ENCODE data around the gene TRPV4. TPM values are rescaled to one million over a fixed set of nuclear protein-coding genes. Genes with fewer than 3 reads are reported as not detected.

Gene TRPV4
- total and polyA plus RNA-seq, 2 experiments from 2014 or later: 0.66 to 1.1 TPM

- Histone ChIP-seq H4K20me1 (replicated peaks; ENCODE audit: insufficient read depth) (no peaks in the 10 kb centered on the region), H2AFZ (no peak overlapping the region), H3K9me2 (ENCODE audit: insufficient read depth) (no peaks in the 10 kb centered on the region), H3K4me2 (no peak overlapping the region), H3K36me3 (ENCODE audit: insufficient read depth) (no peaks in the 10 kb centered on the region), H3K4me3 (no peak overlapping the region), H3F3A (replicated peaks; ENCODE audit: low read depth) (no peaks in the 10 kb centered on the region), H3K27me3 (ENCODE audit: insufficient read depth) (no peaks in the 10 kb centered on the region), H3K79me2 (replicated peaks; ENCODE audit: insufficient read depth) (no peaks in the 10 kb centered on the region), H3K27ac (ENCODE audit: low read depth) (no peak overlapping the region), H3K4me1 (ENCODE audit: insufficient read depth) (no peaks in the 10 kb centered on the region)
- no peak overlapping the region for H3K4me3 Mint-ChIP-seq
- peaks cover 5% of the 10 kb centered on the region for H3K4me1 Mint-ChIP-seq
- no peaks in the 10 kb centered on the region; the same call in 2 of the 3 replicates for H3K9me3 Mint-ChIP-seq
- no peak for ATAC-seq
- DNase-seq (ENCODE audit: low spot score): no peak
- no peak overlapping the region for H3K27ac Mint-ChIP-seq
- H3K36me3 Mint-ChIP-seq (ENCODE audit: low read depth): no peaks in the 10 kb centered on the region; the same call in 2 of the 3 replicates
- H3K27me3 Mint-ChIP-seq (ENCODE audit: insufficient read depth, low read depth, poor library complexity): peaks cover 6% of the 10 kb centered on the region
- no peak for TF ChIP-seq CREB1 (CRISPR knock-in tag; IDR thresholded peaks at IDR 0.05; ENCODE audit: low read depth)
- no peak for TF ChIP-seq ZNF114 (CRISPR knock-in tag; IDR thresholded peaks at IDR 0.05)
These were observed 66.9 kb downstream of the TRPV4 start for GRCh38 chr12:109766251-109766778.

GRCh38 chr12:109765446-109765810, 67.8 kb downstream of the TRPV4 start:
- Mint-ChIP-seq H3K27ac (no peak overlapping the region), H3K36me3 (ENCODE audit: low read depth) (no peaks in the 10 kb centered on the region; the same call in 2 of the 3 replicates)
- DNase-seq (ENCODE audit: low spot score): no peak

More at GRCh38 chr12:109765446-109765810, 67.8 kb downstream of the TRPV4 start:
- no peak for ATAC-seq
- Histone ChIP-seq H4K20me1 (replicated peaks; ENCODE audit: insufficient read depth) (no peaks in the 10 kb centered on the region), H3K27ac (ENCODE audit: low read depth) (no peak overlapping the region), H3K9me2 (ENCODE audit: insufficient read depth) (no peaks in the 10 kb centered on the region), H3K4me2 (no peak overlapping the region), H3K4me1 (ENCODE audit: insufficient read depth) (no peaks in the 10 kb centered on the region), H3K36me3 (ENCODE audit: insufficient read depth) (no peaks in the 10 kb centered on the region), H3K27me3 (ENCODE audit: insufficient read depth) (no peaks in the 10 kb centered on the region), H3F3A (replicated peaks; ENCODE audit: low read depth) (no peaks in the 10 kb centered on the region), H2AFZ (no peak overlapping the region), H3K4me3 (no peak overlapping the region), H3K79me2 (replicated peaks; ENCODE audit: insufficient read depth) (no peaks in the 10 kb centered on the region)
- Mint-ChIP-seq H3K4me1 (peaks cover 2% of the 10 kb centered on the region; the same call in 2 of the 3 replicates), H3K9me3 (no peaks in the 10 kb centered on the region; the same call in 2 of the 3 replicates), H3K4me3 (no peak overlapping the region), H3K27me3 (ENCODE audit: insufficient read depth, low read depth, poor library complexity) (peaks cover 9% of the 10 kb centered on the region)
- TF ChIP-seq ZNF331 (CRISPR knock-in tag; IDR thresholded peaks at IDR 0.05; ENCODE audit: low read depth): no peak
- TF ChIP-seq CTCF (conservative IDR thresholded peaks at IDR 0.05; ENCODE audit: low read depth in 2 of 2): no peak
- no peak for TF ChIP-seq STAT1 (IDR thresholded peaks at IDR 0.05; ENCODE audit: unreplicated experiment)
- TF ChIP-seq NANOG (IDR thresholded peaks at IDR 0.05; ENCODE audit: borderline replicate concordance): no peak
- TF ChIP-seq EZH2phosphoT487 (IDR thresholded peaks at IDR 0.05; ENCODE audit: unreplicated experiment): no peak
- no peak for TF ChIP-seq CREB1 (CRISPR knock-in tag; IDR thresholded peaks at IDR 0.05; ENCODE audit: low read depth)
- TF ChIP-seq REST (IDR thresholded peaks at IDR 0.05; ENCODE audit: unreplicated experiment): no peak
- TF ChIP-seq JUNB (IDR thresholded peaks at IDR 0.05; ENCODE audit: unreplicated experiment): no peak
- TF ChIP-seq POLR2AphosphoS5 (IDR thresholded peaks at IDR 0.05; ENCODE audit: low read depth): no peak
- TF ChIP-seq EZH2 (IDR thresholded peaks at IDR 0.05; ENCODE audit: low read depth, unreplicated experiment): no peak

Data from GM23338 (cell line).